KMS-11 (cell line): Measurements from ENCODE around the gene MUC3A.

Source experiments
- H2AFZ ChIP-seq: fragments of 200-600 bp; sonication (generic); 2 replicates; pipeline ENCODE4 v1.6.1; 2016; ENCODE audit warnings: antibody characterized with exemption, mixed run types, low read depth
- H3K27ac ChIP-seq: fragments of 200-600 bp; sonication (generic); 2 replicates; pipeline ENCODE4 v1.6.1; 2016; ENCODE audit warnings: mild to moderate bottlenecking, mixed run types
- H3K27me3 ChIP-seq: fragments of 200-600 bp; sonication (generic); 2 replicates; pipeline ENCODE4 v1.6.1; 2017; ENCODE audit warnings: mild to moderate bottlenecking, low read depth, mixed run types, moderate library complexity; ENCODE audit not compliant: insufficient read depth
- H3K36me3 ChIP-seq: fragments of 200-600 bp; sonication (generic); 2 replicates; pipeline ENCODE4 v1.6.1; 2017; ENCODE audit warnings: mild to moderate bottlenecking, mixed run types; ENCODE audit not compliant: insufficient read depth
- H3K4me1 ChIP-seq: fragments of 200-600 bp; sonication (generic); 2 replicates; pipeline ENCODE4 v1.6.1; 2016; ENCODE audit warnings: mild to moderate bottlenecking, low read depth, mixed run types; ENCODE audit not compliant: poor library complexity, severe bottlenecking
- H3K4me2 ChIP-seq: fragments of 200-600 bp; sonication (generic); 2 replicates; pipeline ENCODE4 v1.7.0; 2016; ENCODE audit warnings: mild to moderate bottlenecking, mixed run types
- H3K4me3 ChIP-seq: fragments of 200-600 bp; sonication (generic); IDR thresholded peaks from 2 replicates; pipeline ENCODE4 v1.6.1; 2017; ENCODE audit warnings: low read depth, low read length, mixed read lengths; ENCODE audit not compliant: insufficient read depth
- H3K79me2 ChIP-seq: fragments of 200-600 bp; sonication (generic); 2 replicates; pipeline ENCODE4 v1.6.1; 2016; ENCODE audit warnings: low read depth, mixed run types; ENCODE audit not compliant: insufficient read depth
- H3K9ac ChIP-seq: fragments of 200-600 bp; sonication (generic); 2 replicates; pipeline ENCODE4 v1.6.1; 2016; ENCODE audit warnings: mild to moderate bottlenecking, mixed run types
- H4K20me1 ChIP-seq: fragments of 200-600 bp; sonication (generic); 2 replicates; pipeline ENCODE4 v1.6.1; 2016; ENCODE audit warnings: mild to moderate bottlenecking, mixed run types; ENCODE audit not compliant: insufficient read depth
- TF ChIP-seq, protein P1 (sequence below): fragments of 200-600 bp; sonication (generic); conservative IDR thresholded peaks from 2 replicates; pipeline ENCODE4 v1.6.1; 2017; ENCODE audit warnings: low read depth, mild to moderate bottlenecking, antibody characterized with exemption, low read length, moderate library complexity, mixed read lengths

Gene MUC3A

DNA sequence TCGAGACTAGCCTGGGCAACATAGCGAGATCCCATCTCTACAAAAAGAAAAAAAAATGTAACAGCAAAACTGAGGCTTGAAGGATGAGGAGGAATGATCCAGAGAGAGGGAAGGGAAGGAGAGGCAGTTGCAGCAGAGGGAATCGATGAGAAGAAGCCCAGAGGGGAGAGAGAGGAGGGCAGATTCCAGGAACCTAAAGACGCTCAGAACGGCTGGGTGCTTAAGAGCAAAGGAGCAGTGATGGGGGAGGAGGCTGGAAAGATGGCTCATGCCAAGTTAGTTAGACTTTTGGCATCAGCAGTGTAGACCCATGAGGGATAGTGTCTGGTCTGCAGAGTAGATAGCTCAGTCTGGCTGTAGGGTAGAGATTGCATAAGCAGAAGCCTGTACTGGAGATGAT is 60.3 kb downstream of the MUC3A start:
- no peaks in the 10 kb centered on the region for H3K36me3 ChIP-seq
- H3K9ac ChIP-seq = no peak overlapping the region
- H3K79me2 ChIP-seq = no peaks in the 10 kb centered on the region
- no peak overlapping the region for H3K27ac ChIP-seq
- TF ChIP-seq, protein P1, sequence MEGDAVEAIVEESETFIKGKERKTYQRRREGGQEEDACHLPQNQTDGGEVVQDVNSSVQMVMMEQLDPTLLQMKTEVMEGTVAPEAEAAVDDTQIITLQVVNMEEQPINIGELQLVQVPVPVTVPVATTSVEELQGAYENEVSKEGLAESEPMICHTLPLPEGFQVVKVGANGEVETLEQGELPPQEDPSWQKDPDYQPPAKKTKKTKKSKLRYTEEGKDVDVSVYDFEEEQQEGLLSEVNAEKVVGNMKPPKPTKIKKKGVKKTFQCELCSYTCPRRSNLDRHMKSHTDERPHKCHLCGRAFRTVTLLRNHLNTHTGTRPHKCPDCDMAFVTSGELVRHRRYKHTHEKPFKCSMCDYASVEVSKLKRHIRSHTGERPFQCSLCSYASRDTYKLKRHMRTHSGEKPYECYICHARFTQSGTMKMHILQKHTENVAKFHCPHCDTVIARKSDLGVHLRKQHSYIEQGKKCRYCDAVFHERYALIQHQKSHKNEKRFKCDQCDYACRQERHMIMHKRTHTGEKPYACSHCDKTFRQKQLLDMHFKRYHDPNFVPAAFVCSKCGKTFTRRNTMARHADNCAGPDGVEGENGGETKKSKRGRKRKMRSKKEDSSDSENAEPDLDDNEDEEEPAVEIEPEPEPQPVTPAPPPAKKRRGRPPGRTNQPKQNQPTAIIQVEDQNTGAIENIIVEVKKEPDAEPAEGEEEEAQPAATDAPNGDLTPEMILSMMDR = no peak
- no peak overlapping the region for H3K4me2 ChIP-seq
- no peaks in the 10 kb centered on the region for H3K4me1 ChIP-seq
- H2AFZ ChIP-seq = no peak overlapping the region
- H4K20me1 ChIP-seq = no peaks in the 10 kb centered on the region
- H3K4me3 ChIP-seq = no peak overlapping the region
- H3K27me3 ChIP-seq = peaks cover 84% of the 10 kb centered on the region

DNA sequence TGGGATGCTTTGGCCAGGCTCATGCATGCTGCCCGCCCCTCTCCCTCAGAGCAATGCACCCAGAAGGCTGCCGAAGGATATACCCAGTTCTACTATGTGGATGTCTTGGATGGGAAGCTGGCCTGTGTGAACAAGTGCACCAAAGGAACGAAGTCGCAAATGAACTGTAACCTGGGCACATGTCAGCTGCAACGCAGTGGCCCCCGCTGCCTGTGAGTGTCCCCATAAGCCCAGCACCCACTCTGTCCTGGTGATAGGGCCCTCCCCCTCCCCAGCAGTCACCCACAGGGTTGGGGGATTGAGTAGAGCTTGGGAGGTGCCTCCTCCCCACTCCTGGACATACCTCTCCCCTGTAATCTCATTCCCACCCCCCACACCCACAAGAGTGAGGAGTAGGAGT is 63.6 kb downstream of the MUC3A start:
- Histone ChIP-seq H3K4me2 (no peak overlapping the region), H3K36me3 (no peaks in the 10 kb centered on the region), H2AFZ (no peak overlapping the region), H3K4me1 (no peaks in the 10 kb centered on the region), H4K20me1 (no peaks in the 10 kb centered on the region), H3K4me3 (no peak overlapping the region), H3K27ac (no peak overlapping the region), H3K9ac (no peak overlapping the region), H3K79me2 (no peaks in the 10 kb centered on the region), H3K27me3 (peaks cover 74% of the 10 kb centered on the region)
- TF ChIP-seq, protein P1 = no peak

DNA sequence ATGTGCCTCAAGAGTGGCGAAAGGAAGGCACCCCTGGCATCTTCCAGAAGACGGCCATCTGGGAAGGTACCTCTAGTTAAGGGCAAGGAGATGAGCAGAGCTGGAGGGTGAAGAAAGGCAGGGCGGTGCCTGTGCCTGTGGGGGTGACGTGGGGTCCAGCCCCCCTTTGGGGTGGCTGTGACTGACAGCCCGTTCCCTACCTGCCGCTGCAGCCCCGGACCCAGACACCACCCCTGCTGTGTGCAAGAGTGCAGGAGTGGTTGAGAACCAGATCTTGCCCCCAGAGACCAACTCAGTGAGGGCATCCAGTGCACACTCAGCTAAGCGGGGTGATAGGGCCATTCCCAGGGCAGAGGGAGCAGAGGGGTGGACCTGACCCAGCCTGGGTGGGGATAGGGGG is 66.3 kb downstream of the MUC3A start:
- no peak overlapping the region for H3K4me3 ChIP-seq

DNA sequence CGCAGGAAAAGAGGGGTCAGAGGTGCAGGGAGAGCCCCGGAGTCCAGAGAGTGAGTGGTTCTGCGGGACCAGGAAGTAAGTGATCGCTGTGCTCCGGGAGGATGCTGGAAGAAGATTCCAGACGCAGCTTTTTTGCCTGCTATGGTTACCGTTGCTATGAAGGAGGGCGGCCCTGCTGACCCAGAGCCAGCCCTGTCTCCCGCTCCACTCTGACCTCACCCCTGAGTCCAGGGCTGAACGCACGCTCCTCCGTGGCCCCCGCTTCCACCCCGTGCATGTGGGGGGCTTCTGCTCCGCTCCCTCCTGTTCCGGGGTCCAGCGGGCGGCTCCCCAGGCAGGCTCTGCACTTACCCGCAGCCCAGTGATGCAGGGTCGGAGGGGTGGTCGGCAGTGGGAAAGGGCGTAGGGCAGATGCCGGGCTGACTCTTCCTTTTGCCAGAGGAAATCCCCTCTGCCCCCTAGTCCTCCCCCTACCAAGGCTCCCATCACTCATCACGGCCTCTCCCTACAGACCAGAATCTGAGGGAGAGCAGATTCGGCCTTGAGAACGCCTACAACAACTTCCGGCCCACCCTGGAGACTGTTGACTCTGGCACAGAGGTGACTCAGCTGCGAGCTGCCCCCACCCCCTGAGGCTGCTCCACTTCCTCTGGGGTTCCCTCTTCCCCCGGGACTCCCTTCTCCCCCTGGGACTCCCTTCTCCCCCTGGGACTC is 67.9 kb downstream of the MUC3A start:
- H3K36me3 ChIP-seq = no peaks in the 10 kb centered on the region
- peaks cover 58% of the 10 kb centered on the region for H3K27me3 ChIP-seq
- TF ChIP-seq, protein P1 = no peak
- H3K4me1 ChIP-seq = no peaks in the 10 kb centered on the region
- H2AFZ ChIP-seq = no peak overlapping the region; the same call in 1 of the 2 replicates
- H3K9ac ChIP-seq = no peak overlapping the region
- H4K20me1 ChIP-seq = no peaks in the 10 kb centered on the region
- no peak overlapping the region for H3K27ac ChIP-seq
- H3K4me2 ChIP-seq = no peak overlapping the region
- H3K79me2 ChIP-seq = no peaks in the 10 kb centered on the region
- H3K4me3 ChIP-seq = no peak overlapping the region

More for the DNA sequence above, 66.3 kb downstream of the MUC3A start:
- Histone ChIP-seq H3K4me1 (no peaks in the 10 kb centered on the region), H4K20me1 (no peaks in the 10 kb centered on the region), H3K27ac (no peak overlapping the region), H3K27me3 (peaks cover 61% of the 10 kb centered on the region), H3K79me2 (no peaks in the 10 kb centered on the region), H3K36me3 (no peaks in the 10 kb centered on the region), H3K9ac (no peak overlapping the region), H2AFZ (no peak overlapping the region), H3K4me2 (no peak overlapping the region)
- TF ChIP-seq, protein P1 = no peak
